ENCODE data around the gene SUPT7L.

The SUPT7L gene

GRCh38 chr2:27653397-27653796, 10.0 kb downstream of the SUPT7L start:
- no peaks in the 10 kb centered on the region for H3K27me3 Mint-ChIP-seq (ENCODE audit: low read depth, poor library complexity)
- no peak for TF ChIP-seq CTCF (IDR thresholded peaks at IDR 0.05)
- no peak overlapping the region for H3K27ac Mint-ChIP-seq
- no peaks in the 10 kb centered on the region for H3K9me3 Mint-ChIP-seq
- DNase-seq = no peak
- H3K4me1 Mint-ChIP-seq = no peaks in the 10 kb centered on the region
- no peak overlapping the region for H3K4me3 Mint-ChIP-seq
- H3K36me3 Mint-ChIP-seq (ENCODE audit: low read depth) = peaks cover 59% of the 10 kb centered on the region

GRCh38 chr2:27652790-27653189, 10.6 kb downstream of the SUPT7L start:
- DNase-seq = no peak
- TF ChIP-seq CTCF (IDR thresholded peaks at IDR 0.05) = no peak
- H3K36me3 Mint-ChIP-seq (ENCODE audit: low read depth) = peaks cover 63% of the 10 kb centered on the region
- no peaks in the 10 kb centered on the region for H3K9me3 Mint-ChIP-seq
- H3K4me1 Mint-ChIP-seq = no peaks in the 10 kb centered on the region
- H3K27ac Mint-ChIP-seq = no peak overlapping the region
- no peak overlapping the region for H3K4me3 Mint-ChIP-seq
- no peaks in the 10 kb centered on the region for H3K27me3 Mint-ChIP-seq (ENCODE audit: low read depth, poor library complexity)

GRCh38 chr2:27652341-27652740, 11.1 kb downstream of the SUPT7L start:
- no peak for DNase-seq
- no peak overlapping the region for H3K4me3 Mint-ChIP-seq
- no peaks in the 10 kb centered on the region for H3K4me1 Mint-ChIP-seq
- H3K27me3 Mint-ChIP-seq (ENCODE audit: low read depth, poor library complexity) = no peaks in the 10 kb centered on the region
- no peaks in the 10 kb centered on the region for H3K9me3 Mint-ChIP-seq
- H3K36me3 Mint-ChIP-seq (ENCODE audit: low read depth) = peaks cover 66% of the 10 kb centered on the region
- TF ChIP-seq CTCF (IDR thresholded peaks at IDR 0.05) = no peak
- H3K27ac Mint-ChIP-seq = no peak overlapping the region

GRCh38 chr2:27651056-27651455, 12.4 kb downstream of the SUPT7L start:
- H3K4me3 Mint-ChIP-seq = no peak overlapping the region
- H3K36me3 Mint-ChIP-seq (ENCODE audit: low read depth) = peaks cover 61% of the 10 kb centered on the region
- H3K9me3 Mint-ChIP-seq = no peaks in the 10 kb centered on the region
- no peak for TF ChIP-seq CTCF (IDR thresholded peaks at IDR 0.05)
- H3K27me3 Mint-ChIP-seq (ENCODE audit: low read depth, poor library complexity) = no peaks in the 10 kb centered on the region
- H3K4me1 Mint-ChIP-seq = no peaks in the 10 kb centered on the region
- DNase-seq = no peak
- H3K27ac Mint-ChIP-seq = no peak overlapping the region

- no peaks in the 10 kb centered on the region for H3K9me3 Mint-ChIP-seq
- H3K4me1 Mint-ChIP-seq = no peaks in the 10 kb centered on the region
- H3K4me3 Mint-ChIP-seq = no peak overlapping the region
- H3K27me3 Mint-ChIP-seq (ENCODE audit: low read depth, poor library complexity) = no peaks in the 10 kb centered on the region
- no peak for TF ChIP-seq CTCF (IDR thresholded peaks at IDR 0.05)
- no peak overlapping the region for H3K27ac Mint-ChIP-seq
- no peak for DNase-seq
- H3K36me3 Mint-ChIP-seq (ENCODE audit: low read depth) = peaks cover 41% of the 10 kb centered on the region
Observed at GRCh38 chr2:27647737-27648136, 15.7 kb downstream of the SUPT7L start.

- TF ChIP-seq CTCF (IDR thresholded peaks at IDR 0.05) = no peak
- H3K4me3 Mint-ChIP-seq = no peak overlapping the region
- peaks cover 37% of the 10 kb centered on the region for H3K36me3 Mint-ChIP-seq (ENCODE audit: low read depth)
- H3K9me3 Mint-ChIP-seq = no peaks in the 10 kb centered on the region
- H3K27me3 Mint-ChIP-seq (ENCODE audit: low read depth, poor library complexity) = no peaks in the 10 kb centered on the region
- no peak for DNase-seq
- H3K4me1 Mint-ChIP-seq = no peaks in the 10 kb centered on the region
- H3K27ac Mint-ChIP-seq = no peak overlapping the region
Observed at GRCh38 chr2:27647289-27647688, 16.1 kb downstream of the SUPT7L start.

Data from nephron progenitor cell (in vitro differentiated cells).